HG03196 (cell line): ENCODE measurements around the gene PPME1.

Experiments used
- ATAC-seq: cut with Tn5 transposase; IDR thresholded peaks from one replicate; pipeline ENCODE4 v1.9.1; 2021; ENCODE audit not compliant: unreplicated experiment

The PPME1 gene

GRCh38 chr11:74159642-74160041 lies 11.4 kb upstream of the PPME1 start:
- no peak for ATAC-seq

GRCh38 chr11:74162681-74163467 lies 8.2 kb upstream of the PPME1 start:
- ATAC-seq, result no peak

- no peak for ATAC-seq
Observed at GRCh38 chr11:74168838-74169237, 2.3 kb upstream of the PPME1 start.

- no peak for ATAC-seq
Observed at GRCh38 chr11:74169738-74170458, 1.2 kb upstream of the PPME1 start.

GRCh38 chr11:74171630-74171968 lies 510 bp downstream of the PPME1 start:
- ATAC-seq, result no peak

GRCh38 chr11:74171997-74172396 lies 908 bp downstream of the PPME1 start:
- no peak for ATAC-seq

GRCh38 chr11:74175920-74176319 lies 4.8 kb downstream of the PPME1 start:
- ATAC-seq, result no peak

GRCh38 chr11:74179234-74180052 lies 8.4 kb downstream of the PPME1 start:
- ATAC-seq, result no peak

GRCh38 chr11:74182635-74183034 lies 11.5 kb downstream of the PPME1 start:
- ATAC-seq, result no peak

- no peak for ATAC-seq
Observed at GRCh38 chr11:74185285-74185684, 14.2 kb downstream of the PPME1 start.

GRCh38 chr11:74185695-74186094 lies 14.6 kb downstream of the PPME1 start:
- no peak for ATAC-seq

GRCh38 chr11:74195828-74196227 lies 24.7 kb downstream of the PPME1 start:
- no peak for ATAC-seq

- ATAC-seq, result no peak
Observed at GRCh38 chr11:74196781-74197486, 25.8 kb downstream of the PPME1 start.

- ATAC-seq, result no peak
Observed at GRCh38 chr11:74203966-74204365, 32.9 kb downstream of the PPME1 start.

GRCh38 chr11:74204701-74205100 lies 33.6 kb downstream of the PPME1 start:
- ATAC-seq, result no peak

- no peak for ATAC-seq
Observed at GRCh38 chr11:74205181-74205580, 34.1 kb downstream of the PPME1 start.

- no peak for ATAC-seq
Observed at GRCh38 chr11:74206746-74207145, 35.7 kb downstream of the PPME1 start.

- no peak for ATAC-seq
Observed at GRCh38 chr11:74208507-74208906, 37.4 kb downstream of the PPME1 start.

- ATAC-seq, result no peak
Observed at GRCh38 chr11:74212533-74212932, 41.4 kb downstream of the PPME1 start.

- ATAC-seq, result no peak
Observed at GRCh38 chr11:74220376-74220775, 49.3 kb downstream of the PPME1 start.

GRCh38 chr11:74221816-74222215 lies 50.7 kb downstream of the PPME1 start:
- no peak for ATAC-seq
